Glutamatergic neuron (in vitro differentiated cells): ENCODE data around the gene INTS4. TPM values are rescaled to one million over a fixed set of nuclear protein-coding genes. Genes with fewer than 3 reads are reported as not detected.
"Not testable (repeated sequence)": the region's sequence is repeated elsewhere in the genome, so short reads cannot be mapped to it uniquely, and the experiment has no call there.

ENCODE experiments used
- DNase-seq: peaks from one replicate; pipeline ENCODE4 v3.0.0; 2022
- H3K27ac Mint-ChIP-seq: one replicate; pipeline ENCODE4 v1.8.0; 2020; ENCODE audit warnings: mild to moderate bottlenecking, mixed read lengths, inconsistent platforms; ENCODE audit not compliant: unreplicated experiment
- H3K27me3 Mint-ChIP-seq: one replicate; pipeline ENCODE4 v1.8.0; 2020; ENCODE audit warnings: mild to moderate bottlenecking, moderate library complexity, mixed read lengths, inconsistent platforms; ENCODE audit not compliant: unreplicated experiment
- H3K36me3 Mint-ChIP-seq: one replicate; pipeline ENCODE4 v1.8.0; 2020; ENCODE audit warnings: mild to moderate bottlenecking, mixed read lengths, inconsistent platforms; ENCODE audit not compliant: unreplicated experiment
- H3K4me1 Mint-ChIP-seq: one replicate; pipeline ENCODE4 v1.8.0; 2020; ENCODE audit warnings: mild to moderate bottlenecking, low read depth, mixed read lengths, inconsistent platforms; ENCODE audit not compliant: unreplicated experiment
- H3K4me3 Mint-ChIP-seq: one replicate; pipeline ENCODE4 v1.8.0; 2020; ENCODE audit warnings: mild to moderate bottlenecking, mixed read lengths, inconsistent platforms; ENCODE audit not compliant: unreplicated experiment
- H3K9me3 Mint-ChIP-seq: one replicate; pipeline ENCODE4 v1.8.0; 2020; ENCODE audit warnings: mild to moderate bottlenecking, moderate library complexity, mixed read lengths, inconsistent platforms; ENCODE audit not compliant: unreplicated experiment
- CTCF ChIP-seq: fragments of 200-600 bp; sonication (generic); IDR thresholded peaks from one replicate; pipeline ENCODE4 v1.5.0; 2021; ENCODE audit not compliant: partially characterized antibody, unreplicated experiment
- total RNA-seq: library from RNA; stranded (reverse); fragmentation: NEBNext Ultra II Directional; extraction: Animal tissue kit (Norgen Biotek cat#: 25700); gene quantifications from one replicate; pipeline ENCODE4 v1.2.1, GENCODE V29; 2021; ENCODE audit not compliant: unreplicated experiment

INTS4 gene
- total RNA-seq, 1 donor from 2014 or later: 39.9 TPM

- no peaks in the 10 kb centered on the region for H3K36me3 Mint-ChIP-seq
- H3K4me1 Mint-ChIP-seq: no peaks in the 10 kb centered on the region
- no peak overlapping the region for H3K27ac Mint-ChIP-seq
- H3K4me3 Mint-ChIP-seq: no peak overlapping the region
- peaks cover 4% of the 10 kb centered on the region for H3K9me3 Mint-ChIP-seq
- peaks cover 3% of the 10 kb centered on the region for H3K27me3 Mint-ChIP-seq
- no peak for TF ChIP-seq CTCF
- DNase-seq: no peak
Observed at GRCh38 chr11:77999446-78000030, 5.1 kb upstream of the INTS4 start.

DNA sequence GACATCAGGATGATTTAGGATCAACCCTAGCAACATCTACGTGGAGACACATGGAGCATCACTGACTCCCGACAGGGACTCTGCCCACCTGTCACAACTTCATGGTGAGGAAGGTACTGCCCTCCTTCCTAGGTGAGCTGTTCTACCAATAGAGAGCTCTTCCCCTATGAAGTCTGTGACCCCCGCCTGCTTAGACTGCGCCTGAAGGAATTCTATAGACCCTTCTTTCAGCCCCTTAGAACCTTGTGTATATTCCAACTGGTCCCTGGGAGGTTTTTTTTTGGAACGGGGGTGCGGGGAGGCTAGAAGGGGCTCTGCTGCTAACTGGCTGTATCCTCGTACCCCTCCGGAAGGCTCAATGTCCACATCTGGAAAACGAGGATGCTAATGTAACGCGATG, 566 bp downstream of the INTS4 start:
- Mint-ChIP-seq H3K9me3 (no peaks in the 10 kb centered on the region), H3K27ac (peak overlapping the region; percentile 72), H3K4me3 (peak overlapping the region; percentile 97), H3K27me3 (no peaks in the 10 kb centered on the region), H3K4me1 (peaks cover 9% of the 10 kb centered on the region), H3K36me3 (no peaks in the 10 kb centered on the region)
- TF ChIP-seq CTCF: no peak
- DNase-seq: no peak

DNA sequence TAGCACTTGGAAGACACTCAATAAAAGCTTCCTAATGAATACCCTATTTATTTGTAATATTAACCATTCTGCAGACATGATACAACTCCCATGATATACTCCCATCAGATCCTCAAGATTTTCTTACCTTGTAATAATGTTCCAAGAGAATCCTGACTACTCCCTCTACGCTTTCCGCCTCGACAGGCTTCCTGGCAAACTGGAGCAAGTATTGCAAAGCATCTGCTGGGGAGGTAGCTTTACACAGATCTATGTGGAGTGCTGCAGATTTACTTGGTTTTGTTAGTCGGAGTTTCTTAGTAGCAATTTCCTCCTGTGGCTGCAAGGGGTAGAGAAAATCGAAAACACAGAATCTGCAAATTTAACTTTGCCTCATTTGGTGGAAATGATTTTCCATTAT, 3.5 kb downstream of the INTS4 start:
- TF ChIP-seq CTCF: no peak
- no peaks in the 10 kb centered on the region for H3K9me3 Mint-ChIP-seq
- H3K27me3 Mint-ChIP-seq: no peaks in the 10 kb centered on the region
- peaks cover 9% of the 10 kb centered on the region for H3K4me1 Mint-ChIP-seq
- no peak overlapping the region for H3K4me3 Mint-ChIP-seq
- no peak for DNase-seq
- no peaks in the 10 kb centered on the region for H3K36me3 Mint-ChIP-seq
- H3K27ac Mint-ChIP-seq: no peak overlapping the region

- not testable (repeated sequence) for H3K4me1 Mint-ChIP-seq, H3K36me3 Mint-ChIP-seq, H3K9me3 Mint-ChIP-seq, H3K27ac Mint-ChIP-seq, DNase-seq, H3K4me3 Mint-ChIP-seq, H3K27me3 Mint-ChIP-seq
Observed at GRCh38 chr11:77986456-77986855, 8.0 kb downstream of the INTS4 start.

DNA sequence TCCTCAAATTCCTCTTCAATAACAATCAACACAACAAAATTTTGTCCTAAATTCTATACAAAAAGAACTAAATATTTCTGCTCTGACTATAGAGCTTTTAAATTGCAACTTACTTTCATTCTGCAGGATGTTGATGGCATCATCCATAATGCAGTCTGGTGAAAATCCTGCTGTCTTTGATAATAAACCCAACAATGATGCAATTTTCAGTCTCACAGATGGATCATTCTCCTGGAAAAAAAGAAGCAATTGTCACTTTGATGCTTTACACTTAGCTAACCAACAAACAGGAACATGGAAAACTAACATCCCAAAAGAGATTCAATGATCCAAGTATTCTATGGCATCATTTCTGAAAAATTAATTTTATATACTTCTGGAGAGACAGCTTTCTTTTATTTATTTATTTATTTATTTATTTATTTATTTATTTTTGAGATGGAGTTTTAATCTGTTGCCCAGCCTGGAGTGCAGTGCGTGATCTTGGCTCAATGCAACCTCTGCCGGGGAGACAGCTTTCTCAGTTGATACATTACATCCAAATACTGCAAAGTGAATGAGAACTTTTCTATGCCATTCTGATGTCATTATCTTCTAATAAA, 13.0 kb downstream of the INTS4 start:
- Mint-ChIP-seq H3K9me3 (no peaks in the 10 kb centered on the region), H3K27ac (no peak overlapping the region), H3K4me1 (no peaks in the 10 kb centered on the region), H3K36me3 (no peaks in the 10 kb centered on the region), H3K27me3 (no peaks in the 10 kb centered on the region), H3K4me3 (no peak overlapping the region)
- no peak for DNase-seq
- no peak for TF ChIP-seq CTCF
